Measurements from ENCODE around the gene MAGI2. TPM values are rescaled to one million over a fixed set of nuclear protein-coding genes. Genes with fewer than 3 reads are reported as not detected.

The MAGI2 gene
- total and polyA plus RNA-seq, 2 experiments from 2014 or later, result 16.8 to 24.7 TPM

- no peak overlapping the region for H3K4me3 ChIP-seq
- peaks cover 21% of the 10 kb centered on the region for H3K4me1 ChIP-seq (ENCODE audit: low read depth)
- H3K27ac ChIP-seq, result no peak overlapping the region
These were observed 1053.4 kb downstream of the MAGI2 start for GRCh38 chr7:78400038-78400437.

GRCh38 chr7:78399033-78399769, 1054.3 kb downstream of the MAGI2 start:
- Histone ChIP-seq H3K27ac (no peak overlapping the region), H3K4me1 (ENCODE audit: low read depth) (peaks cover 21% of the 10 kb centered on the region)

More at GRCh38 chr7:78400038-78400437, 1053.4 kb downstream of the MAGI2 start:
- no peak for DNase-seq (ENCODE audit: low read depth in 1 of 2, low spot score in 1 of 2)
- Histone ChIP-seq H3K27me3 (no peaks in the 10 kb centered on the region), H3K9me3 (ENCODE audit: low read depth) (no peaks in the 10 kb centered on the region), H3K36me3 (no peaks in the 10 kb centered on the region)
- no peak for TF ChIP-seq CTCF (IDR thresholded peaks at IDR 0.05; ENCODE audit: low read depth, low read length)

GRCh38 chr7:78398576-78398975, 1054.9 kb downstream of the MAGI2 start:
- Histone ChIP-seq H3K4me3 (no peak overlapping the region), H3K9me3 (ENCODE audit: low read depth) (no peaks in the 10 kb centered on the region), H3K4me1 (ENCODE audit: low read depth) (peaks cover 21% of the 10 kb centered on the region), H3K27ac (no peak overlapping the region), H3K36me3 (no peaks in the 10 kb centered on the region), H3K27me3 (no peaks in the 10 kb centered on the region)
- TF ChIP-seq CTCF (IDR thresholded peaks at IDR 0.05; ENCODE audit: low read depth, low read length), result no peak
- no peak for DNase-seq (ENCODE audit: low read depth in 1 of 2, low spot score in 1 of 2)

More at GRCh38 chr7:78399033-78399769, 1054.3 kb downstream of the MAGI2 start:
- Histone ChIP-seq H3K9me3 (ENCODE audit: low read depth) (no peaks in the 10 kb centered on the region), H3K4me3 (no peak overlapping the region), H3K36me3 (no peaks in the 10 kb centered on the region), H3K27me3 (no peaks in the 10 kb centered on the region)
- no peak for DNase-seq (ENCODE audit: low read depth in 1 of 2, low spot score in 1 of 2)
- no peak for TF ChIP-seq CTCF (IDR thresholded peaks at IDR 0.05; ENCODE audit: low read depth, low read length)

GRCh38 chr7:78398081-78398480, 1055.4 kb downstream of the MAGI2 start:
- TF ChIP-seq CTCF (IDR thresholded peaks at IDR 0.05; ENCODE audit: low read depth, low read length), result no peak
- Histone ChIP-seq H3K36me3 (no peaks in the 10 kb centered on the region), H3K27ac (no peak overlapping the region), H3K27me3 (no peaks in the 10 kb centered on the region), H3K4me1 (ENCODE audit: low read depth) (peaks cover 21% of the 10 kb centered on the region), H3K4me3 (no peak overlapping the region), H3K9me3 (ENCODE audit: low read depth) (no peaks in the 10 kb centered on the region)
- DNase-seq (ENCODE audit: low read depth in 1 of 2, low spot score in 1 of 2), result no peak

GRCh38 chr7:78396210-78396609, 1057.3 kb downstream of the MAGI2 start:
- Histone ChIP-seq H3K9me3 (ENCODE audit: low read depth) (no peaks in the 10 kb centered on the region), H3K27ac (no peak overlapping the region), H3K36me3 (no peaks in the 10 kb centered on the region), H3K4me3 (no peak overlapping the region), H3K27me3 (no peaks in the 10 kb centered on the region), H3K4me1 (ENCODE audit: low read depth) (peaks cover 21% of the 10 kb centered on the region)
- no peak for DNase-seq (ENCODE audit: low read depth in 1 of 2, low spot score in 1 of 2)
- TF ChIP-seq CTCF (IDR thresholded peaks at IDR 0.05; ENCODE audit: low read depth, low read length), result no peak

Measured in cardiac muscle cell (in vitro differentiated cells and primary cell).